MCF 10A (cell line): Measurements from ENCODE around the gene LGALS3BP. TPM values are rescaled to one million over a fixed set of nuclear protein-coding genes. Genes with fewer than 3 reads are reported as not detected.
A peak's percentile ranks its signal among the peaks of the same experiment; 100 is the strongest.

Experiments
- BruUV-seq: library from RNA; stranded (reverse); fragments of 400-500 nt; replicated peaks from 2 replicates; lab custom pipeline; 2021; lab: Mats Ljungman, UMichigan
- CTCF ChIA-PET: fragments of 300-600 bp; sonication (Branson Sonifier 250); formaldehyde crosslinking; extraction: SDS; loops from one replicate; lab custom pipeline; 2021; ENCODE audit warnings: antibody characterized with exemption, inconsistent platforms; lab: Yijun Ruan, JAX
- POLR2A ChIA-PET: fragments of 300-600, 350-650 bp; sonication (Branson Sonifier 250); formaldehyde crosslinking; extraction: SDS; loops from one replicate; lab custom pipeline; 2020; ENCODE audit warnings: antibody characterized with exemption, inconsistent platforms; lab: Yijun Ruan, JAX
- DNase-seq: peaks from one replicate; pipeline ENCODE4 v3.0.0-alpha.2; 2018; ENCODE audit not compliant: unreplicated experiment
- H3K27ac Mint-ChIP-seq: one replicate; pipeline ENCODE4 v1.8.0; 2022; ENCODE audit warnings: mild to moderate bottlenecking, low read depth, mixed read lengths; ENCODE audit not compliant: unreplicated experiment
- H3K27me3 Mint-ChIP-seq: one replicate; pipeline ENCODE4 v1.8.0; 2022; ENCODE audit warnings: mixed read lengths; ENCODE audit not compliant: insufficient read depth, unreplicated experiment
- H3K36me3 Mint-ChIP-seq: one replicate; pipeline ENCODE4 v1.8.0; 2022; ENCODE audit warnings: mild to moderate bottlenecking, moderate library complexity, mixed read lengths; ENCODE audit not compliant: insufficient read depth, unreplicated experiment
- H3K4me1 Mint-ChIP-seq: one replicate; pipeline ENCODE4 v1.8.0; 2022; ENCODE audit warnings: mixed read lengths; ENCODE audit not compliant: insufficient read depth, unreplicated experiment
- H3K4me3 Mint-ChIP-seq: one replicate; pipeline ENCODE4 v1.8.0; 2022; ENCODE audit warnings: mild to moderate bottlenecking, moderate library complexity, mixed read lengths; ENCODE audit not compliant: unreplicated experiment
- H3K9me3 Mint-ChIP-seq: one replicate; pipeline ENCODE4 v1.8.0; 2022; ENCODE audit warnings: mixed read lengths; ENCODE audit not compliant: unreplicated experiment
- CTCF ChIP-seq: fragments of 200-600 bp; IDR thresholded peaks from one replicate; pipeline ENCODE4 v1.8.0; 2022; ENCODE audit warnings: antibody characterized with exemption, mild to moderate bottlenecking; ENCODE audit not compliant: unreplicated experiment
- intact Hi-C: fragments of 100-400 bp; cut with micrococcal nuclease; formaldehyde crosslinking; loops from 2 replicates; pipeline ENCODE4 v1.14.1; 2022
- total RNA-seq: library from RNA; stranded (reverse); gene quantifications from 2 replicates; pipeline ENCODE4 v1.2.3, GENCODE V29; 2022

The LGALS3BP gene
- total RNA-seq, 1 experiment from 2014 or later, result 58.0 TPM

- no peak for DNase-seq
These were observed 31.9 kb upstream of the LGALS3BP start for GRCh38 chr17:79011451-79012147.

GRCh38 chr17:79010304-79010646 lies 30.6 kb upstream of the LGALS3BP start:
- TF ChIP-seq CTCF, result no peak
- H3K4me1 Mint-ChIP-seq, result peaks cover 26% of the 10 kb centered on the region
- H3K27ac Mint-ChIP-seq, result peak overlapping the region; percentile 98
- no TSS peak for BruUV-seq
- no peaks in the 10 kb centered on the region for H3K27me3 Mint-ChIP-seq
- DNase-seq, result no peak
- peaks cover 6% of the 10 kb centered on the region for H3K36me3 Mint-ChIP-seq
- peak overlapping the region; percentile 90 for H3K4me3 Mint-ChIP-seq
- CTCF ChIA-PET, result interaction anchor here (0.6 kb wide), 1 partner anchor 38 kb away, joined by 3 read pairs; no protein-coding TSS in a partner anchor
- POLR2A ChIA-PET, result interaction anchor here (0.6 to 1.5 kb wide), 8 partner anchors 10 to 699 kb away, joined by 3 to 9 read pairs (median 4); partner anchors contain the start of gene LGALS3BP
- H3K9me3 Mint-ChIP-seq, result peaks cover 7% of the 10 kb centered on the region
- intact Hi-C loops, result loop anchor here (10.0 kb wide), 1 partner anchor 385 kb away; no protein-coding TSS in a partner anchor

More at GRCh38 chr17:79011451-79012147, 31.9 kb upstream of the LGALS3BP start:
- Mint-ChIP-seq H3K9me3 (peaks cover 7% of the 10 kb centered on the region), H3K27ac (no peak overlapping the region), H3K27me3 (no peaks in the 10 kb centered on the region), H3K36me3 (peaks cover 6% of the 10 kb centered on the region), H3K4me3 (peak overlapping the region; percentile 13), H3K4me1 (peaks cover 26% of the 10 kb centered on the region)
- intact Hi-C loops, result loop anchor here (10.0 kb wide), 1 partner anchor 383 kb away; no protein-coding TSS in a partner anchor
- ChIA-PET POLR2A (interaction anchor here (0.5 to 1.5 kb wide), 2 partner anchors 14 to 25 kb away, joined by 3 to 4 read pairs; no protein-coding TSS in a partner anchor), CTCF (interaction anchor here (0.6 to 0.7 kb wide), 2 partner anchors 28 to 970 kb away, joined by 3 read pairs; no protein-coding TSS in a partner anchor)
- TF ChIP-seq CTCF, result no peak
- BruUV-seq, result no TSS peak

GRCh38 chr17:79009397-79010303 lies 29.9 kb upstream of the LGALS3BP start, which contains the start of gene CANT1:
Gene CANT1 (minus strand): TSS chr17:79009764. CDS start chr17:78997622, 12,142 bp downstream.
- peak; percentile 76 for DNase-seq
- Mint-ChIP-seq H3K36me3 (peaks cover 6% of the 10 kb centered on the region), H3K9me3 (peaks cover 7% of the 10 kb centered on the region), H3K27ac (peak within 1 kb of the TSS; percentile 98), H3K27me3 (no peaks in the 10 kb centered on the region), H3K4me1 (peaks cover 26% of the 10 kb centered on the region), H3K4me3 (peak within 1 kb of the TSS; percentile 90)
- TF ChIP-seq CTCF, result no peak
- CTCF ChIA-PET, result interaction anchor here (0.6 kb wide), 2 partner anchors 38 to 603 kb away, joined by 3 read pairs; no protein-coding TSS in a partner anchor
- POLR2A ChIA-PET, result interaction anchor here (0.6 to 0.8 kb wide), 7 partner anchors 11 to 700 kb away, joined by 3 to 9 read pairs (median 4); partner anchors contain the start of gene LGALS3BP
- BruUV-seq, result no TSS peak
- intact Hi-C loops, result loop anchor here (10.0 kb wide), 1 partner anchor 385 kb away; no protein-coding TSS in a partner anchor
